Gastroesophageal sphincter (tissue), 4 donors: ENCODE data around the gene PAX7. TPM values are rescaled to one million over a fixed set of nuclear protein-coding genes. Genes with fewer than 3 reads are reported as not detected.

ENCODE experiments used
- ATAC-seq: fragments of 150-250 bp; one replicate; pipeline ENCODE4 v1.9.1; 2016; ENCODE audit warnings: mild to moderate bottlenecking, moderate library complexity
- H3K27ac ChIP-seq, 4 donors: fragments of 200-600 bp; sonication (generic) in 3 of 4; 1 replicate in 3 of 4; 2 replicates in 1 of 4; pipeline ENCODE4 v1.5.1; 2016 to 2019
- H3K27me3 ChIP-seq: fragments of 200-600 bp; sonication (generic); one replicate; pipeline ENCODE4 v1.5.1; 2019
- H3K36me3 ChIP-seq, 2 donors: fragments of 200-600 bp; sonication (generic); one replicate each; pipeline ENCODE4 v1.5.1; 2019; ENCODE audit warnings: control low read depth in 1 of 2
- H3K4me1 ChIP-seq, 3 donors: fragments of 200-600 bp; sonication (generic); 1 replicate in 2 of 3; 2 replicates in 1 of 3; pipeline ENCODE4 v1.5.1; 2016 to 2019; ENCODE audit warnings: control low read depth in 2 of 3
- H3K4me3 ChIP-seq, 2 donors: fragments of 200-600 bp; sonication (generic); one replicate each; pipeline ENCODE4 v1.5.1; 2019; ENCODE audit warnings: mild to moderate bottlenecking in 1 of 2, moderate library complexity in 1 of 2
- H3K9me3 ChIP-seq, 3 donors: fragments of 200-600 bp; sonication (generic); one replicate each; pipeline ENCODE4 v1.5.1; 2017 to 2019; ENCODE audit warnings: control low read depth in 2 of 3
- EP300 ChIP-seq: sonication (generic); formaldehyde crosslinking; IDR thresholded peaks from one replicate; pipeline ENCODE4 v1.6.1; 2017; ENCODE audit warnings: antibody characterized with exemption, mild to moderate bottlenecking
- POLR2A ChIP-seq, 2 donors: fragments of 450-650 bp; IDR thresholded peaks; one replicate each; pipeline ENCODE4 v1.6.1; 2017; ENCODE audit warnings: antibody characterized with exemption in 2 of 2, mild to moderate bottlenecking in 2 of 2, moderate library complexity in 1 of 2
- POLR2AphosphoS5 ChIP-seq: sonication (generic); formaldehyde crosslinking; IDR thresholded peaks from one replicate; pipeline ENCODE4 v1.6.1; 2017; ENCODE audit warnings: antibody characterized with exemption
- WGBS, 2 donors: methylation state at CpG; one replicate each; pipeline ENCODE4 v1.1.5; 2018; ENCODE audit warnings: low coverage in 1 of 2; 5-methylcytosine and 5-hydroxymethylcytosine counted together
- total RNA-seq, 4 donors: library from RNA; depleted of rRNA; stranded (reverse); fragments of >200 nt; gene quantifications; one replicate each; pipeline ENCODE4 v1.1.0, GENCODE V29; 2016
- TF ChIP-seq, protein P1 (sequence below), 4 experiments: fragments of 200-600 bp in 2 of 4; fragments of 450-650 bp in 2 of 4; sonication (generic) in 1 of 4; IDR thresholded peaks; one replicate each; pipeline ENCODE4 v1.5.1; 2017 to 2019; ENCODE audit warnings: antibody characterized with exemption in 4 of 4, mild to moderate bottlenecking in 2 of 4, moderate library complexity in 2 of 4

PAX7 gene
- total RNA-seq, 4 donors from 2014 or later = not detected

DNA sequence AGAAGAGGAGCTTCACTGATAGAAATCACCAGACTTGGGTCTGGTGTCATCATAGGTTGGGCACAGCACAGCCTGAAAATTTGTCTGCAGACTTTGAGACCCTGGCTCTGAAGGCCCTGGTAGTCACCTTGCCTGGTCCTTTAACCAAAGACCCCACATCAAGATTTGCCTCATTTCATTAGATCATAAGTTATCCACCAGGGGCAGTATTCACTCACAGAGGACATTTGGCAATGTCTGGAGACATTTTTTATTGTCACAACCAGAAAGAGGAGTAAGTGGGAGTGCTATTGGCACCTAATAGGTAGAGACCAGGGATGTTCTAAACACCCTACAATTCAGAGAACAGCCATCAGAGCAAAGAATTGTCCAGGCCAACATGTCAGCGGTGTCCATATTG is 22.1 kb upstream of the PAX7 start:
- H3K4me3 ChIP-seq = no peak overlapping the region
- TF ChIP-seq POLR2A (IDR thresholded peaks at IDR 0.05) (no peak), POLR2AphosphoS5 (no peak), EP300 (no peak)
- no peak overlapping the region for H3K27ac ChIP-seq
- no peak for ATAC-seq
- 94 to 100% methylated on average over 1 of the region's 1 CpG for WGBS, 2 donors
- no peaks in the 10 kb centered on the region for H3K4me1 ChIP-seq
- peaks cover 0 to 9% (median 0%) of the 10 kb centered on the region in 3 donors for H3K9me3 ChIP-seq
- no peaks in the 10 kb centered on the region for H3K36me3 ChIP-seq
- peaks cover 80% of the 10 kb centered on the region for H3K27me3 ChIP-seq

DNA sequence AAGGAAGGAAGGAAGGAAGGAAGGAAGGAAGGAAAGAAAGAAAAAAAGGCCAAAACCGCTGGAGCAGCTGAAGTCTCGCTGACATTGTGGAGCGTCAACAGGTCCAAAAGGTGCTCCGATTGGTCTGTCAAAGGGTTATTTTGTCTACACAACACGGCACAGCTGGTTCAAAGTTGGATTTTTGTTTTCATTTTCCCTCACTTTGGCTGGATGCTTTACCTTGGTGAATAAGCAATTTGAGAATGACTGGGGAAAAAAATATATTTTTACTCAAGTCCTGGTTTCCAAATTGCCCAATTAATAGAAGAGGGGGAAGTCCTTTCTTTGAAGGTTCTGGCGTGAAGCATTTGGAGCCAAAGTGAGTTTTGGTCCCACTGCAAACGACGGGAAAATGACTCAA is 19.3 kb upstream of the PAX7 start:
- TF ChIP-seq, protein P1, sequence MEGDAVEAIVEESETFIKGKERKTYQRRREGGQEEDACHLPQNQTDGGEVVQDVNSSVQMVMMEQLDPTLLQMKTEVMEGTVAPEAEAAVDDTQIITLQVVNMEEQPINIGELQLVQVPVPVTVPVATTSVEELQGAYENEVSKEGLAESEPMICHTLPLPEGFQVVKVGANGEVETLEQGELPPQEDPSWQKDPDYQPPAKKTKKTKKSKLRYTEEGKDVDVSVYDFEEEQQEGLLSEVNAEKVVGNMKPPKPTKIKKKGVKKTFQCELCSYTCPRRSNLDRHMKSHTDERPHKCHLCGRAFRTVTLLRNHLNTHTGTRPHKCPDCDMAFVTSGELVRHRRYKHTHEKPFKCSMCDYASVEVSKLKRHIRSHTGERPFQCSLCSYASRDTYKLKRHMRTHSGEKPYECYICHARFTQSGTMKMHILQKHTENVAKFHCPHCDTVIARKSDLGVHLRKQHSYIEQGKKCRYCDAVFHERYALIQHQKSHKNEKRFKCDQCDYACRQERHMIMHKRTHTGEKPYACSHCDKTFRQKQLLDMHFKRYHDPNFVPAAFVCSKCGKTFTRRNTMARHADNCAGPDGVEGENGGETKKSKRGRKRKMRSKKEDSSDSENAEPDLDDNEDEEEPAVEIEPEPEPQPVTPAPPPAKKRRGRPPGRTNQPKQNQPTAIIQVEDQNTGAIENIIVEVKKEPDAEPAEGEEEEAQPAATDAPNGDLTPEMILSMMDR (IDR thresholded peaks at IDR 0.05) = no peak
- no peak for TF ChIP-seq EP300
- no peak for TF ChIP-seq POLR2AphosphoS5
- TF ChIP-seq POLR2A (IDR thresholded peaks at IDR 0.05) = no peak
- no peaks in the 10 kb centered on the region for H3K36me3 ChIP-seq
- peaks cover 89% of the 10 kb centered on the region for H3K27me3 ChIP-seq
- 56 to 62% methylated on average over 8 of the region's 8 CpGs for WGBS, 2 donors
- ATAC-seq = no peak
- peaks cover 0 to 18% (median 0%) of the 10 kb centered on the region in 3 donors for H3K9me3 ChIP-seq
- no peak overlapping the region for H3K4me3 ChIP-seq
- H3K27ac ChIP-seq = no peak overlapping the region
- no peaks in the 10 kb centered on the region for H3K4me1 ChIP-seq

DNA sequence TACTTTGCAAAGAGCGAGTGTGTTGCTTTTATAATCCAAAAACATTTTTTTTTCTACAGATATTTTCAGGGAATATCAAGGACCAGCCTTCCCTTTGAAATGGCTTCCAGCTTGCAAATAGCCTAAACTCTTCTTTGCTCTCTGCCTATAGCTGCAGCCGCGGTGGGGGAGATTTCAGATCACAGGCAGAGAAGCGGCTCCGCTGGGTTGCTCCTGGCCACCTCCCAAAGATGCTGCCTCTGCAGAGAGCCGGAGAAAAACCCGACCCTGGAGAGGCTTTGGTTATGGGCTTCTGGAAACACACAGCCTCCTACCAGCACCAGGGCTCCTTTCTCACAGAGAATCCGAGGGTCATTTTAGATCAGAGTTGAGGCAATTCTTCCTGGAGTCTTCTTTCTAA is 18.6 kb upstream of the PAX7 start:
- no peak for TF ChIP-seq POLR2AphosphoS5
- TF ChIP-seq, protein P1 (IDR thresholded peaks at IDR 0.05) = no peak
- no peak for TF ChIP-seq POLR2A (IDR thresholded peaks at IDR 0.05)
- TF ChIP-seq EP300 = no peak
- 19 to 32% methylated on average over 4 of the region's 8 CpGs for WGBS, 2 donors
- Histone ChIP-seq H3K27me3 (peaks cover 90% of the 10 kb centered on the region), H3K4me1 (no peaks in the 10 kb centered on the region), H3K4me3 (no peak overlapping the region), H3K27ac (no peak overlapping the region), H3K36me3 (no peaks in the 10 kb centered on the region), H3K9me3 (peaks cover 0 to 18% (median 0%) of the 10 kb centered on the region in 3 donors)
- ATAC-seq = no peak

DNA sequence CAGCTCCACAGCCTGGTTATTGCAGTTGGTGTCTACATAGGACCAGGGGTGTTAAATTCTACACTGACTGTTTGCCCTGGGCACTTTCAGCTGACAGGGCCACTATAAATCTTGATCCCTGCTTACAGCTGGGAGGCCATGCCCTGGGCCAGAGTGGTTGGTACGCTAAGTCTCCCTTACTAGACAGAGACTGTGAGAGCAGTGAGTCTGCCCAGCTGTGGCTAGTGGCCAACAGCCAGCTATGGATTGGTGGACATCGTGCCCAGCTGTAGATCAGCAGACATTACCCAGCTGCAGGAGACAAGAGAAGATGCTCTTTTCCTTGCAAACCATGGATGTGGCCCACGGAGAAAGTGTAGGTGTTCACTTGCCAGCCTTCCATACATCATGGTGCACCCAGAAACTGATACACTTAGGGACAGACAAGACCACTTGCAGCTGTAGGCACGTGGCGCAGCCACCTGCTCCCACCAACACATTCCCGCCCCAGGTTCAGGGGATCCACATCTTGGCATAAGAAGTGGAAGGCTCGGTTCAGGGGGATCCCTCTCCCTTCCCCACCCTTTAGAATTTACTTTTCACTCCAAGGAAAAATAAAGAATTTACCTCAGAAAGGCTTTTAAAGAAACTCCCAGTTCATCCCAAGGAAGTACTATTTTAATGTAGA is 16.4 kb upstream of the PAX7 start:
- Histone ChIP-seq H3K36me3 (no peaks in the 10 kb centered on the region), H3K9me3 (peaks cover 0 to 13% (median 0%) of the 10 kb centered on the region in 3 donors), H3K4me3 (no peak overlapping the region), H3K27me3 (peaks cover 89% of the 10 kb centered on the region), H3K27ac (no peak overlapping the region), H3K4me1 (no peaks in the 10 kb centered on the region)
- TF ChIP-seq, protein P1 (IDR thresholded peaks at IDR 0.05) = no peak
- TF ChIP-seq POLR2A (IDR thresholded peaks at IDR 0.05) (no peak), EP300 (no peak), POLR2AphosphoS5 (no peak)
- no peak for ATAC-seq
- WGBS, 2 donors = 71 to 86% methylated on average over 2 to 7 of the region's 7 CpGs

DNA sequence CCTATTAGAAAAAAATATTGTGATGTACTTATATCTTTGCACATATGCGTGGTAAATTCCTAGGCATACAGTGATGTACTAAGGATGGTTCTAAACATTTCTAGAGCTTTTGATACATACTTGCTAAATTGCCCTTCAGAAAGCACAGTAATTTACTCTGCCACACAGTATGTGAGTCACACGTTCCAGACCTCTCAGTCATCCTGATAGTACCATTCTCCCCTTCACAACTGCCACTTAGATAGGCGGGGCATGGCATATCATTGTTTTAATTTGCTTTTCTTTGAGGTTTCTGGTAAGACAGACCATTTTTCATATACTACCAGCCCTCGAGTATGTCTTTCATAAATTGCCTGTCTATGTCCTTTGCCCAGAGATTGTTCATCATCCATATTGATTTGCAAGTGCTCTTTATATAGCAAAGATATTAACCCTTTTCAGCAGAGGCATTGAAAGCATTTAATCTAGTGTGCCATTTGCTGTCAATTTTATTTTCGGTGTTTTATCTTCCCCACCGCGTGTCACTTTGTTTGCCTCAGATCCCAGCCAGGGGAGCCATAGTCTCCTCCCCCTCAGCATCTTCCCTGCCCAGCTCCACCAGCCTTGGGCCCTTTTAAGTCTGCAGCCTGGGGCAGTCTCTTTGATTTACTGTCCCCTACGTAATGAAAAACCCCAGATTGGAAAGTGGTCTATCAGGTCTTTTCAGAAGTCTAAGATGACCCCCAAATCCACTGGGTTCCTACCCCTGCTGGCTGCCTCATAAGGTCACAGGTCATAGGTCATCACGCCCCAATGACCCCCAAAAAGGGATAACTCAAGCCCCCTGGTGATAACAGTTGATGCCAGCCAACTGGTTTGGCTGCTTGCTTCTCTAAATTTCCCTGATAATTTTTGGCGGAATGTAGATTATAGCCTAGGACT is 11.8 kb upstream of the PAX7 start:
- H3K4me3 ChIP-seq = no peak overlapping the region
- H3K36me3 ChIP-seq = no peaks in the 10 kb centered on the region
- 49 to 61% methylated on average over 6 to 8 of the region's 10 CpGs for WGBS, 2 donors
- peaks cover 94% of the 10 kb centered on the region for H3K27me3 ChIP-seq
- no peak overlapping the region for H3K27ac ChIP-seq
- TF ChIP-seq EP300 (no peak), POLR2A (IDR thresholded peaks at IDR 0.05) (no peak), POLR2AphosphoS5 (no peak)
- TF ChIP-seq, protein P1 (IDR thresholded peaks at IDR 0.05) = no peak
- peaks cover 0 to 5% (median 0%) of the 10 kb centered on the region in 3 donors for H3K9me3 ChIP-seq
- H3K4me1 ChIP-seq = no peaks in the 10 kb centered on the region
- no peak for ATAC-seq
